ENCODE measurements around the gene CAMTA2. TPM values are rescaled to one million over a fixed set of nuclear protein-coding genes. Genes with fewer than 3 reads are reported as not detected.

The CAMTA2 gene
- polyA plus RNA-seq, 2 of the 4 experiments (the other 2 are of a cell fraction): 12.4 to 30.3 TPM

DNA sequence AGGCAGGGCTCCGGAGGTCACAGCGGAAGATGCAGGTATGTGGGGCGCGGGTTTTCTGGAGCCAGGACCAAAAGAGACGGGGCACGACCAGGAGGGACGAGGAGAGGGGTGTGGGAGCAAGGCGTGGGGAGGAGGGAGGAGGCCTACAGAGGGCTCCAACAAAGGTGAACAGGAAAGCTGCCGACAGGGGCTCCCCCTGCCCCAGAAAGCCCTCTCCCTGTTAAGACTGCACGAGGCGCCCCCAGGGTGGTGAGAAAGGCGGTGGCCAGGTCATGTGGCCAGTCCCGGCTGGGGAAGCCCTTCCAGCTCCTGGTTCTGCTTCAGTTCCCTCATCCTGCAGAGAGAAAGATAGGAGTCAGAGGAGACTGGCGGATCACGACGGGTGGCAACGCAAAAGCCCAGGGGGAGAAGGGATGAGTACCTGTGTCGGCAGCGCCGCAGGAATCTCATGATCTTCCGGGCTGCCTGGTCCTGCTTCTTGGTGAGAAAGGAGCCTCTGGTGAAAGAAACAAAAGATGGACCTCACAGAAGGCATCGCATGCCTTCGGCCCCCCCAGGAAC, 18.9 kb downstream of the CAMTA2 start:
- FAIRE-seq: no peak
- H3K4me1 ChIP-seq: peaks cover 21% of the 10 kb centered on the region
- H3K4me2 ChIP-seq: peak overlapping the region; percentile 84
- peak overlapping the region; percentile 63 for H3K4me3 ChIP-seq
- H3K9me3 ChIP-seq: no peaks in the 10 kb centered on the region
- TF ChIP-seq PBX3 (IDR thresholded peaks at IDR 0.05) (no peak), RARB (CRISPR knock-in tag; IDR thresholded peaks at IDR 0.05) (no peak), POLR2A (IDR thresholded peaks at IDR 0.05; ENCODE audit: low read length) (no peak), HOXB5 (CRISPR knock-in tag; IDR thresholded peaks at IDR 0.05) (no peak), CBX8 (IDR thresholded peaks at IDR 0.05) (no peak), EHF (CRISPR knock-in tag; IDR thresholded peaks at IDR 0.05) (no peak), FOSB (CRISPR knock-in tag; IDR thresholded peaks at IDR 0.05) (no peak), GATA3 (IDR thresholded peaks at IDR 0.05; ENCODE audit: borderline replicate concordance) (no peak), ZFP36 (IDR thresholded peaks at IDR 0.05; ENCODE audit: borderline replicate concordance, partially characterized antibody) (no peak), CBX2 (IDR thresholded peaks at IDR 0.05; ENCODE audit: borderline replicate concordance, low read depth) (no peak), CHD4 (IDR thresholded peaks at IDR 0.05; ENCODE audit: borderline replicate concordance) (no peak), ZSCAN20 (CRISPR knock-in tag; IDR thresholded peaks at IDR 0.05) (no peak)
- peak overlapping the region; percentile 91 to 95 for H3K27ac ChIP-seq
- CTCF ChIA-PET: interaction anchor here (1.2 to 11.2 kb wide), 7 partner anchors 11 to 94 kb away, joined by 4 to 148 read pairs (median 22); partner anchors contain the start of genes CAMTA2 and ENO3
- no peak for DNase-seq (ENCODE audit: low read depth in 1 of 2, low spot score in 1 of 2)
- POLR2A ChIA-PET: interaction anchor here (0.5 to 6.2 kb wide), 2 partner anchors 17 to 245 kb away, joined by 3 to 78 read pairs; partner anchors contain the start of gene ENO3
- no peak for ATAC-seq
- WGBS (ENCODE audit: missing lambda C conversion rate): 68% methylated on average over 23 of the region's 23 CpGs

GRCh38 chr17:4967539-4968485, 19.7 kb downstream of the CAMTA2 start, which contains the start of gene SPAG7:
SPAG7 (minus strand) TSS chr17:4967817; CDS start chr17:4967804, 13 bp downstream.
- ChIA-PET CTCF (interaction anchor here (0.5 to 11.2 kb wide), 18 partner anchors 11 to 1457 kb away, joined by 3 to 148 read pairs (median 4); partner anchors contain the start of genes CAMTA2, ENO3, PFN1 and RNF167), POLR2A (interaction anchor here (0.5 to 6.2 kb wide), 24 partner anchors 8 to 258 kb away, joined by 3 to 83 read pairs (median 4); partner anchors contain the start of genes CAMTA2, ENO3, PFN1 and PLD2)
- Histone ChIP-seq H3K4me3 (peak within 1 kb of the TSS; percentile 63), H3K4me2 (peak within 1 kb of the TSS; percentile 89), H3K27ac (peak within 1 kb of the TSS; percentile 94 to 95), H3K9me3 (no peaks in the 10 kb centered on the region), H3K4me1 (peaks cover 21% of the 10 kb centered on the region)
- peak; percentile 67 to 78 for ATAC-seq
- no peak for FAIRE-seq
- peak; percentile 97 to 99 for DNase-seq (ENCODE audit: low read depth in 1 of 2, low spot score in 1 of 2)
- 6% methylated on average over 50 of the region's 66 CpGs for WGBS (ENCODE audit: missing lambda C conversion rate)
- TF ChIP-seq SMC3 (IDR thresholded peaks at IDR 0.05) (peak; percentile 54; the same call in 2 of the 3 replicates), ZFP36 (IDR thresholded peaks at IDR 0.05; ENCODE audit: borderline replicate concordance, partially characterized antibody) (no peak), JUN (IDR thresholded peaks at IDR 0.05) (peak; percentile 82 to 97; a peak in 4 of 5 replicates), HOXA7 (CRISPR knock-in tag; IDR thresholded peaks at IDR 0.05) (no peak), KDM1A (IDR thresholded peaks at IDR 0.05; ENCODE audit: low read depth) (no peak), NR3C1 (IDR thresholded peaks at IDR 0.05) (no peak), EHF (CRISPR knock-in tag; IDR thresholded peaks at IDR 0.05) (no peak), ZNF302 (CRISPR knock-in tag; IDR thresholded peaks at IDR 0.05) (no peak), RFX5 (IDR thresholded peaks at IDR 0.05) (0 out of 2 replicates have a peak, but pooled peaks have one; percentile 15), MAFK (IDR thresholded peaks at IDR 0.05; ENCODE audit: partially characterized antibody) (no peak), CEBPB (IDR thresholded peaks at IDR 0.05) (no peak), ZC3H11A (IDR thresholded peaks at IDR 0.05) (no peak), RNF2 (IDR thresholded peaks at IDR 0.05; ENCODE audit: borderline replicate concordance, low read depth) (no peak), PBX3 (IDR thresholded peaks at IDR 0.05) (peak; percentile 84), CBX2 (IDR thresholded peaks at IDR 0.05; ENCODE audit: borderline replicate concordance, low read depth) (no peak), HEYL (CRISPR knock-in tag; IDR thresholded peaks at IDR 0.05) (no peak), FOSB (CRISPR knock-in tag; IDR thresholded peaks at IDR 0.05) (no peak), FOSL2 (IDR thresholded peaks at IDR 0.05) (no peak), FOSL2 (CRISPR knock-in tag; IDR thresholded peaks at IDR 0.05) (no peak), MAZ (IDR thresholded peaks at IDR 0.05; ENCODE audit: borderline replicate concordance, low read depth, low read length) (peak; percentile 77; the same call in 1 of the 2 replicates), HOXB5 (CRISPR knock-in tag; IDR thresholded peaks at IDR 0.05) (no peak), TP53 (CRISPR knock-in tag; IDR thresholded peaks at IDR 0.05) (0 out of 2 replicates have a peak, but pooled peaks have one; percentile 23), RARB (CRISPR knock-in tag; IDR thresholded peaks at IDR 0.05) (no peak), TFCP2L1 (CRISPR knock-in tag; IDR thresholded peaks at IDR 0.05) (no peak)
- TF ChIP-seq, protein P1, sequence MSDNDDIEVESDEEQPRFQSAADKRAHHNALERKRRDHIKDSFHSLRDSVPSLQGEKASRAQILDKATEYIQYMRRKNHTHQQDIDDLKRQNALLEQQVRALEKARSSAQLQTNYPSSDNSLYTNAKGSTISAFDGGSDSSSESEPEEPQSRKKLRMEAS (IDR thresholded peaks at IDR 0.05): peak; percentile 90
- TF ChIP-seq, protein P2, sequence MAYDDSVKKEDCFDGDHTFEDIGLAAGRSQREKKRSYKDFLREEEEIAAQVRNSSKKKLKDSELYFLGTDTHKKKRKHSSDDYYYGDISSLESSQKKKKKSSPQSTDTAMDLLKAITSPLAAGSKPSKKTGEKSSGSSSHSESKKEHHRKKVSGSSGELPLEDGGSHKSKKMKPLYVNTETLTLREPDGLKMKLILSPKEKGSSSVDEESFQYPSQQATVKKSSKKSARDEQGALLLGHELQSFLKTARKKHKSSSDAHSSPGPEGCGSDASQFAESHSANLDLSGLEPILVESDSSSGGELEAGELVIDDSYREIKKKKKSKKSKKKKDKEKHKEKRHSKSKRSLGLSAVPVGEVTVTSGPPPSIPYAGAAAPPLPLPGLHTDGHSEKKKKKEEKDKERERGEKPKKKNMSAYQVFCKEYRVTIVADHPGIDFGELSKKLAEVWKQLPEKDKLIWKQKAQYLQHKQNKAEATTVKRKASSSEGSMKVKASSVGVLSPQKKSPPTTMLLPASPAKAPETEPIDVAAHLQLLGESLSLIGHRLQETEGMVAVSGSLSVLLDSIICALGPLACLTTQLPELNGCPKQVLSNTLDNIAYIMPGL (CRISPR knock-in tag; IDR thresholded peaks at IDR 0.05; ENCODE audit: borderline replicate concordance): peak; percentile 63; the same call in 1 of the 2 replicates

Measured in A549 (cell line).